ENCODE results near the gene GJC2.

- no peak for TF ChIP-seq CTCF (IDR thresholded peaks at IDR 0.05)
- TF ChIP-seq EZH2 (IDR thresholded peaks at IDR 0.05; ENCODE audit: borderline replicate concordance, insufficient read depth, low read depth, low read length, poor library complexity, severe bottlenecking) = no peak
Measured at GRCh38 chr1:228120857-228121489, 28.8 kb upstream of the GJC2 start.
